WTC11 (cell line): ENCODE measurements around the gene LRMDA. TPM values are rescaled to one million over a fixed set of nuclear protein-coding genes. Genes with fewer than 3 reads are reported as not detected.

ENCODE experiments used
- ATAC-seq: fragments of 200-7000 bp; cut with Tn5 transposase; 2 replicates; pipeline ENCODE4 v1.10.0; 2021; ENCODE audit warnings: mild to moderate bottlenecking, moderate library complexity
- CTCF ChIA-PET: fragments of 300-600 bp; sonication (Branson Sonifier 250); formaldehyde crosslinking; loops from one replicate; lab custom pipeline; 2021; ENCODE audit warnings: antibody characterized with exemption; lab: Charles Lee
- POLR2A ChIA-PET: fragments of 350-600 bp; sonication (Branson Sonifier 250); formaldehyde crosslinking; loops from one replicate; lab custom pipeline; 2021; ENCODE audit warnings: antibody characterized with exemption; lab: Charles Lee
- DNase-seq: peaks from one replicate; pipeline ENCODE4 v3.0.0; 2021; ENCODE audit warnings: low spot score
- H3K27ac Mint-ChIP-seq: 2 replicates; pipeline ENCODE4 v1.8.0; 2021; ENCODE audit warnings: mixed read lengths
- H3K27me3 Mint-ChIP-seq: 2 replicates; pipeline ENCODE4 v1.8.0; 2021; ENCODE audit warnings: low read depth, mild to moderate bottlenecking, moderate library complexity, mixed read lengths
- H3K36me3 Mint-ChIP-seq: 2 replicates; pipeline ENCODE4 v1.8.0; 2021; ENCODE audit warnings: mixed read lengths
- H3K4me1 Mint-ChIP-seq: 2 replicates; pipeline ENCODE4 v1.8.0; 2022; ENCODE audit warnings: mixed read lengths
- H3K4me3 Mint-ChIP-seq: 2 replicates; pipeline ENCODE4 v1.8.0; 2021; ENCODE audit warnings: mild to moderate bottlenecking, moderate library complexity, mixed read lengths
- H3K9me3 Mint-ChIP-seq: 2 replicates; pipeline ENCODE4 v1.8.0; 2021; ENCODE audit warnings: mixed read lengths
- CDX4 ChIP-seq: fragments of 250-450 bp; sonication (Bioruptor Pico); IDR thresholded peaks from 2 replicates; pipeline ENCODE4 v1.9.0; 2021; ENCODE audit warnings: moderate library complexity, mild to moderate bottlenecking, inconsistent platforms, borderline replicate concordance
- CREB1 ChIP-seq: sonication (generic); formaldehyde crosslinking; IDR thresholded peaks from 2 replicates; pipeline ENCODE4 v1.8.0; 2023; ENCODE audit warnings: mild to moderate bottlenecking, missing genetic modification reagents
- E2F1 ChIP-seq: sonication (generic); formaldehyde crosslinking; IDR thresholded peaks from 2 replicates; pipeline ENCODE4 v1.8.0; 2022; ENCODE audit warnings: mild to moderate bottlenecking, missing genetic modification reagents
- E2F5 ChIP-seq: sonication (generic); formaldehyde crosslinking; IDR thresholded peaks from 2 replicates; pipeline ENCODE4 v1.8.1; 2022; ENCODE audit warnings: mild to moderate bottlenecking, moderate library complexity, missing genetic modification reagents
- ESRRA ChIP-seq: sonication (generic); formaldehyde crosslinking; IDR thresholded peaks from 2 replicates; pipeline ENCODE4 v1.8.1; 2022; ENCODE audit warnings: mild to moderate bottlenecking, missing genetic modification reagents, borderline replicate concordance
- FOXK1 ChIP-seq: sonication (generic); formaldehyde crosslinking; IDR thresholded peaks from 2 replicates; pipeline ENCODE4 v1.8.0; 2022; ENCODE audit warnings: mild to moderate bottlenecking, moderate library complexity, missing genetic modification reagents
- MLX ChIP-seq: sonication (generic); formaldehyde crosslinking; IDR thresholded peaks from 2 replicates; pipeline ENCODE4 v1.8.1; 2023; ENCODE audit warnings: mild to moderate bottlenecking, missing genetic modification reagents, moderate library complexity
- PRDM15 ChIP-seq: sonication (generic); formaldehyde crosslinking; IDR thresholded peaks from 2 replicates; pipeline ENCODE4 v1.8.0; 2022; ENCODE audit warnings: missing genetic modification reagents
- PRRX2 ChIP-seq: fragments of 250-450 bp; sonication (Bioruptor Pico); IDR thresholded peaks from 2 replicates; pipeline ENCODE4 v1.8.0; 2021; ENCODE audit warnings: mild to moderate bottlenecking
- RORB ChIP-seq: fragments of 250-450 bp; sonication (Bioruptor Pico); IDR thresholded peaks from 2 replicates; pipeline ENCODE4 v1.9.0; 2021; ENCODE audit warnings: mild to moderate bottlenecking
- USF1 ChIP-seq: sonication (generic); formaldehyde crosslinking; IDR thresholded peaks from 2 replicates; pipeline ENCODE4 v1.8.0; 2022; ENCODE audit warnings: mild to moderate bottlenecking, missing genetic modification reagents
- ZNF281 ChIP-seq: sonication (generic); formaldehyde crosslinking; IDR thresholded peaks from 2 replicates; pipeline ENCODE4 v1.8.0; 2023; ENCODE audit warnings: mild to moderate bottlenecking, missing genetic modification reagents
- ZNF512 ChIP-seq: sonication (generic); formaldehyde crosslinking; IDR thresholded peaks from 2 replicates; pipeline ENCODE4 v1.8.1; 2022; ENCODE audit warnings: missing genetic modification reagents, borderline replicate concordance
- ZSCAN18 ChIP-seq: fragments of 250-450 bp; sonication (Bioruptor Pico); IDR thresholded peaks from 2 replicates; pipeline ENCODE4 v2.1.2; 2022; ENCODE audit warnings: mild to moderate bottlenecking, moderate library complexity
- total RNA-seq: library from RNA; stranded (reverse); gene quantifications from 3 replicates; pipeline ENCODE4 v1.2.3, GENCODE V29; 2021

The LRMDA gene
- total RNA-seq, 1 experiment from 2014 or later: 0.92 TPM

- TF ChIP-seq PRDM15 (no peak), FOXK1 (CRISPR knock-in tag) (no peak), ZNF281 (CRISPR knock-in tag) (no peak), PRRX2 (no peak), E2F1 (no peak), E2F5 (CRISPR knock-in tag) (no peak), USF1 (CRISPR knock-in tag) (no peak)
Measured at GRCh38 chr10:76317078-76317477, 885.7 kb downstream of the LRMDA start (continued).

GRCh38 chr10:76318211-76318610 is 886.8 kb downstream of the LRMDA start:
- ATAC-seq: no peak
- TF ChIP-seq ESRRA (CRISPR knock-in tag): no peak
- TF ChIP-seq, all 79 proteins: peak for 0
- Mint-ChIP-seq H3K27ac (no peak overlapping the region), H3K4me1 (no peaks in the 10 kb centered on the region), H3K36me3 (no peaks in the 10 kb centered on the region), H3K9me3 (0 out of 2 replicates have a peak, but pooled peaks cover 9% of the 10 kb centered on the region), H3K27me3 (no peaks in the 10 kb centered on the region), H3K4me3 (no peak overlapping the region)
- ChIA-PET CTCF (no interaction called here), POLR2A (no interaction called here)
- no peak for DNase-seq

GRCh38 chr10:76319661-76320060 is 888.2 kb downstream of the LRMDA start:
- POLR2A ChIA-PET: no interaction called here
- Mint-ChIP-seq H3K27me3 (no peaks in the 10 kb centered on the region), H3K4me3 (no peak overlapping the region), H3K4me1 (no peaks in the 10 kb centered on the region), H3K9me3 (0 out of 2 replicates have a peak, but pooled peaks cover 9% of the 10 kb centered on the region), H3K27ac (no peak overlapping the region), H3K36me3 (no peaks in the 10 kb centered on the region)
- CTCF ChIA-PET: no interaction called here
- no peak for TF ChIP-seq ZSCAN18 (CRISPR knock-in tag)
- TF ChIP-seq CDX4 (CRISPR knock-in tag): no peak
- TF ChIP-seq RORB: no peak
- TF ChIP-seq ZNF512: no peak
- no peak for TF ChIP-seq MLX
- no peak for TF ChIP-seq CREB1 (CRISPR knock-in tag)
- TF ChIP-seq USF1 (CRISPR knock-in tag): no peak
- TF ChIP-seq PRRX2: no peak
- DNase-seq: no peak
- ATAC-seq: no peak
